Cardiac muscle cell (in vitro differentiated cells and primary cell): ENCODE data around the gene ZMYM4. TPM values are rescaled to one million over a fixed set of nuclear protein-coding genes. Genes with fewer than 3 reads are reported as not detected.

Experiments used
- DNase-seq, 2 donors: peaks; one replicate each; pipeline versions ENCODE4 v3.0.0 to v3.0.0-alpha.2; 2010 to 2017; ENCODE audit warnings: low read depth in 1 of 2, low spot score in 1 of 2
- H3K27ac ChIP-seq: fragments of 200-600 bp; sonication (generic); 2 replicates; pipeline ENCODE4 v1.5.1; 2016
- H3K27me3 ChIP-seq: fragments of 200-600 bp; sonication (generic); 2 replicates; pipeline ENCODE4 v1.6.0; 2016; ENCODE audit warnings: control low read depth
- H3K36me3 ChIP-seq: fragments of 200-600 bp; sonication (generic); 2 replicates; pipeline ENCODE4 v1.5.1; 2016; ENCODE audit warnings: control low read depth
- H3K4me1 ChIP-seq: fragments of 200-600 bp; sonication (generic); 2 replicates; pipeline ENCODE4 v1.8.1; 2017; ENCODE audit warnings: low read depth, mild to moderate bottlenecking, mixed run types
- H3K4me3 ChIP-seq: fragments of 200-600 bp; sonication (generic); 2 replicates; pipeline ENCODE4 v1.5.1; 2016; ENCODE audit warnings: mild to moderate bottlenecking
- H3K9me3 ChIP-seq: fragments of 200-600 bp; sonication (generic); 2 replicates; pipeline ENCODE4 v1.5.1; 2017; ENCODE audit warnings: low read depth, mild to moderate bottlenecking, control low read depth
- CTCF ChIP-seq: IDR thresholded peaks from 2 replicates; pipeline ENCODE4 v1.5.1; 2012; ENCODE audit warnings: low read depth, mild to moderate bottlenecking, low read length
- polyA plus RNA-seq: library from polyadenylated mRNA; unstranded; fragments of >200 nt; fragmentation: Nextera tagmentation; extraction: Ambion mirVana; gene quantifications from 2 replicates; pipeline ENCODE4 v1.2.1, GENCODE V29; 2016
- total RNA-seq: library from RNA; depleted of rRNA; stranded (reverse); fragments of >200 nt; gene quantifications from 2 replicates; pipeline ENCODE4 v1.2.3, GENCODE V29; 2016

Gene ZMYM4
- 28.2 and 34.8 TPM in 2 replicates for total RNA-seq
- polyA plus RNA-seq: 27.9 and 35.9 TPM in 2 replicates

GRCh38 chr1:35268282-35269200, at the start of gene ZMYM4:
ZMYM4 (plus strand) TSS chr1:35268709; CDS start chr1:35269047, 338 bp downstream.
- H3K4me3 ChIP-seq: peak within 1 kb of the TSS; percentile 90
- no peaks in the 10 kb centered on the region for H3K27me3 ChIP-seq
- no peaks in the 10 kb centered on the region for H3K4me1 ChIP-seq
- peak; percentile 98 to 99 for DNase-seq
- H3K36me3 ChIP-seq: no peaks in the 10 kb centered on the region
- no peaks in the 10 kb centered on the region for H3K9me3 ChIP-seq
- peak within 1 kb of the TSS; percentile 99 for H3K27ac ChIP-seq
- TF ChIP-seq CTCF: no peak

- Histone ChIP-seq H3K4me1 (no peaks in the 10 kb centered on the region), H3K4me3 (no peak overlapping the region), H3K36me3 (no peaks in the 10 kb centered on the region), H3K27ac (no peak overlapping the region), H3K27me3 (no peaks in the 10 kb centered on the region), H3K9me3 (no peaks in the 10 kb centered on the region)
- TF ChIP-seq CTCF: peak; percentile 46
- peak; percentile 12 to 32 for DNase-seq
These were observed 47.5 kb upstream of the ZMYM4 start for GRCh38 chr1:35220976-35221375.

DNA sequence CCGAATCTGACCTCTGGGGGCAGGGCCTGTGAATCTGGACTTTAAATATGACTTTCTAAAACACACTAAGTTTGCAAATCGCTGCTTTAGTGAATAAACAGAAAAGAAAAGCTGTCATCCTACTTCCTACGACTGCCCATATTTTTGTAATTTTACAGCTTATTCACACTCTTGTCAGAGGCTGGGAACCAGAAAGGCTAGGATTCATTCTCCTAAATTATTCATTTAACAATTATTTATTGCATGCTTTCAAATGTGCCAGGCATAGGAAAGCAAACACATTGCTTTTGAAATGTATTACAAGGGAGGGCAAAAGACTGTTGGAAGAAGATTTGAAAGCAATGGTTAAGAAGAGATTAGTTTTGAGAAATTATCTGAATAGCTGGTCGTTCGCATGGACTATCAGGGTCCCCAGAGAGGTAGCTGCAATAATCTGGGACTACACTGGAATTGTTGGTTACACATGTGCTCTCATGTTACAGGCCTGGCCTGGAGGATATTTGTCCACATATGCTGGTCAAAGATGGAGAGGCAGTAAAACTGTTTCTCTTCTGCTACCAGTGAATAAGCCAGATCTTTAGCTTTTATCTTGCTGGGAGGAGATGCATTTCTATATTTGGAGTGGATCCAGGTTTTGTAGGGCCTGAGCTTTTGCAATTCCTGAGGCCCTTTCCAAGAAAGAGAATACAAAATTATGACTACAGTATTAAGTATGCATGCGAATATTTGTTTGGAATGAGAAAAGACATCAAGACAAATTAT, 46.0 kb upstream of the ZMYM4 start:
- DNase-seq: peak in 1 of 2 donors; percentile 92
- TF ChIP-seq CTCF: no peak
- no peaks in the 10 kb centered on the region for H3K4me1 ChIP-seq
- H3K27ac ChIP-seq: no peak overlapping the region
- H3K36me3 ChIP-seq: no peaks in the 10 kb centered on the region
- H3K27me3 ChIP-seq: no peaks in the 10 kb centered on the region
- H3K4me3 ChIP-seq: no peak overlapping the region
- H3K9me3 ChIP-seq: no peaks in the 10 kb centered on the region

- H3K36me3 ChIP-seq: no peaks in the 10 kb centered on the region
- H3K9me3 ChIP-seq: no peaks in the 10 kb centered on the region
- H3K4me3 ChIP-seq: no peak overlapping the region
- H3K4me1 ChIP-seq: no peaks in the 10 kb centered on the region
- TF ChIP-seq CTCF: no peak
- no peaks in the 10 kb centered on the region for H3K27me3 ChIP-seq
- DNase-seq: peak in 1 of 2 donors; percentile 50
- H3K27ac ChIP-seq: no peak overlapping the region
These were observed 45.4 kb upstream of the ZMYM4 start for GRCh38 chr1:35223084-35223630.

DNA sequence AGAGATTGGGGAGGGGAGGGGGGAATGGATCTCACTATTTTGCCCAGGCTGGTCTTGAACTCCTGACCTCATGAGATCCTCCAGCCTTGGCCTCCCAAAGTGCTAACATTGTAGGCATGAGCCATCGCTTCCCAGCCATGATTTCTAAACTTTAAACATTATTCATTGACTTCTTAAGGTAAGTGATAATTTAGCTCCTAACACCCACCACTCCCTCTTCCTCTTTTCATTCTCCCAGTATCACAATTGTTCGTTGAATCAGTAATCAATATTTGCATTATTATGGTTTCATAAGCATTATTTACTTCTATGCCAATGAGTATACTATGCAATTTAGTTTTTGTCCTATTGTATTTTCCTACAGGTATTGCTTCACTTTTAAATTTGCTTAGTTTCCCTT, 42.0 kb upstream of the ZMYM4 start:
- Histone ChIP-seq H3K4me3 (no peak overlapping the region), H3K27ac (no peak overlapping the region), H3K36me3 (no peaks in the 10 kb centered on the region), H3K27me3 (no peaks in the 10 kb centered on the region), H3K4me1 (no peaks in the 10 kb centered on the region), H3K9me3 (no peaks in the 10 kb centered on the region)
- no peak for DNase-seq
- no peak for TF ChIP-seq CTCF
